Muscle of arm (tissue), 12 donors: Measurements from ENCODE around the gene MMS19. TPM values are rescaled to one million over a fixed set of nuclear protein-coding genes. Genes with fewer than 3 reads are reported as not detected.
"Not testable (repeated sequence)": the region's sequence is repeated elsewhere in the genome, so short reads cannot be mapped to it uniquely, and the experiment has no call there.

Source experiments
- DNase-seq: peaks from one replicate; pipeline ENCODE4 v3.0.0-alpha.2; 2013
- polyA plus RNA-seq, 12 donors: library from polyadenylated mRNA; unstranded; fragments of 120-200 nt; gene quantifications; one replicate each; pipeline ENCODE4 v1.2.1, GENCODE V29; 2013; ENCODE audit not compliant: insufficient read length in 12 of 12

The MMS19 gene
- polyA plus RNA-seq, 12 donors = 41.0 to 81.2 (median 62.2) TPM; not detected in 1

- no peak for DNase-seq
These were observed 31.7 kb upstream of the MMS19 start for GRCh38 chr10:97529685-97530465.

- DNase-seq = not testable (repeated sequence)
These were observed 30.7 kb upstream of the MMS19 start for GRCh38 chr10:97528876-97529275.

- no peak for DNase-seq
These were observed 27.5 kb upstream of the MMS19 start for GRCh38 chr10:97525683-97526110.

DNA sequence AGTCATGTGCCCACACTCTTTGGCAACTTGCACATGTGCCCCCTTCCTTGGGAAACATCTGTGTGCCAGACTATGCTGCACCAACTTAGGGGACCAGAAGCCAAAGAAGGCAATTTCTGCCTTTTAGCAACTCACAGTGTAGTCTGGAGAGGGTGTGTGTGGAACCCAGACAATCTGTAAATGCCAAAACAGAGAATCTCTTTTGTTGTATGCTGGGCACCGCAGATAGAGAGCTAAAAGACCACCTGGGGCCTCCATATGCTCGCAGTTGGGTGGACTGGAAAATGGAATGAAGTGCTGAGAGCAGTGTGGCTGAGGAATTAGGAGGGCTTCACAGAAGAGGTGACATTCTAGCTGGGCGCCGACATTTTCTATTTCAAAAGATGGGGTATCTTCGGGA lies 26.9 kb upstream of the MMS19 start:
- no peak for DNase-seq

DNA sequence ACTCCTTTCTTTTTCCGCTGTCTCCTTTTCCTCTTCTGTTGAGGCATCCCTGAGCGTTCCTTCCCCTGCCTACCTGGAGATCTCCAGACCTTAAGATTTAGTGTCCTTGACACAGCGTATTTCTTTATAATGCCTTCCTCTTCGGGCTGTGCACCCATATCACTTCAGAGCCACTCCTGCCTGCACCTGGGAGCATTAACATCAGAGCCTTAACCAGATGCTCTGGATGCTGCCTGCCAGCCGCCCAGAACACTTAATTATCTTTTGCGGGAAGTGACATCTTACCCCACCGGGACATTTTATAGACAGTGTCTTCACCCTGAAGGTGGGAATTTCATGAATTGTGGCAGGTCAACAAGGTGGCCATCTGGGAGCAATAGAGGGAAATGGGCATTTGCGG lies 24.7 kb upstream of the MMS19 start:
- no peak for DNase-seq

DNA sequence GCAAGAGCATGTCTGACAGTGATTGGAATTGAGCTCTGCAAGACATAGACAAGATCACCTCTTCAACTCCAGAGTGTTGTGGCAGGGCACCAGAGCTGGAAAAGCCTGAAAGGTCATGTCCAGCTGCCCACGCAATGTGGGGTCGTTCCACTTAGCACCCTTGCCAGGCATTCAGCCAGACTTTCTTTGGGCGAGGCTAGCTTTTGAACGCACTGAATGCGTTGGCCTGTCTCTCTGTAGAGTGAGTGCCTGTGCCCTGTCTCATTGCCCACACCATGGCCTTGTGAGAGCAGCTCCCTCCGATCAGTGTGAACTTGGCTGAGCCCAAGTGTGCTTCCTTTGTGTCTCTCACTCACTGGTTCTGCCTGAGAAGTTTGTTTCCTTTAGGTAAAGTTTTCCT lies 23.8 kb upstream of the MMS19 start:
- DNase-seq = no peak

- DNase-seq = no peak
These were observed 22.9 kb upstream of the MMS19 start for GRCh38 chr10:97520978-97521761.

- no peak for DNase-seq
These were observed 22.3 kb upstream of the MMS19 start for GRCh38 chr10:97520520-97520919.

- DNase-seq = no peak
These were observed 21.1 kb upstream of the MMS19 start for GRCh38 chr10:97519342-97519741.

GRCh38 chr10:97518301-97519043 lies 20.2 kb upstream of the MMS19 start:
- DNase-seq = peak; percentile 74

DNA sequence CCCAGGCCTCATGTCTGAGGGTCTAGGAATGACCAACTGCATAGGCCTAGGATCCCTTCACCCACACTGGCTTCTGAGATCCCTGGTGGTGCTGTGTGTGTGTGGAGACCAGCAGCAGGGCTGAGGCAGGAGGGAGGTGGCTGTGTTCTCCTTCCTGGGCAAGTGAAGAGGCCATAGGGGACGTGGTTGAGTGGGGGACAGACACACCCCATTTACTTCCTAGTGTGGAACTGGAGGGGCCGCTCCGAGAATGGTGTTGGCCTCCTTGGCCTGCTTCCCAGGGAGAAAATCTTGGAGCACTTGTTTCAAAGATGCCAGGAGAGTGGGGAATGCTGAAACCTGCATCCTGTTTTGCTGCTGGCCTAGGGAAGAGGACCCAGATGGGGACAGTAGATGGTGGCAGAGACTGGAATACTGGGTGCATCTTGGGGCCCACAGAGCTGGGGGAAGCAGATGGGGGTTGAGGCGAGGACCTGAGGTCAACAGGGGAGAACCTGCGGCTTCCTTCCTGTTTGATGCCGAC lies 19.6 kb upstream of the MMS19 start:
- DNase-seq = no peak

DNA sequence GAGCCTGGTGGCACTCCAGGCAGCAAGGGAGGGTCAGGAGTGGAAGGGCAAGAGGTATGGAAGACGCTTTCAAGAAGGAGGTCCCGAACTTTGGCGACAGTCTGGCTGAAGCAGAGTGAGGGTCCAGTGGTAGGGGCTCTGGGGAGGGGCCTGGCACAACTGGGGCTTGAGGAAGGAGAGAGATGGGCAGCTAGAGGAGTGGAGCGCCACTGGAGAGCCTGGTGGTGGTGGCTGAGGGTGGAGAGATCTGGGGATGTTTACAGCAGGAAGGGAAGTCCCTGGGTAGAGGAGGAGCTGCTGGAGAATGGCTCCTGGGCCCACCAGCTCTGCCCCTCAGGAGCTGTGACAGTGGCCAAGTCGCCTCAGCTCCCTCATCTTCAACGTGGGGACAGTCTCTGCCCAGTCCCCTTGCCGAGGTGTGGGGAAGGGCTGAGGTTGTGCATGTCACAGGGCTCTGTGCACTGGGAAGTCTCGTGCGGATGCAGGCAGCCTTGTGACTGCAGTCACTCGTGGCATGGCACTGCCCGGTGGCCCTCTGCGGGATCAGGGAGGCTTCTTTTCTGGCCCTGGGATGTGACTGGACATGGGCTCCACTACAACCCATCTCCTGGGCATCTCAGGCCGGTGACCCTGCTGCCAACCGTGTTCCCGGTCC lies 19.0 kb upstream of the MMS19 start:
- no peak for DNase-seq

GRCh38 chr10:97515271-97515978 lies 17.2 kb upstream of the MMS19 start:
- no peak for DNase-seq

GRCh38 chr10:97514344-97514743 lies 16.1 kb upstream of the MMS19 start:
- DNase-seq = no peak

- DNase-seq = no peak
These were observed 14.8 kb upstream of the MMS19 start for GRCh38 chr10:97512993-97513392.

DNA sequence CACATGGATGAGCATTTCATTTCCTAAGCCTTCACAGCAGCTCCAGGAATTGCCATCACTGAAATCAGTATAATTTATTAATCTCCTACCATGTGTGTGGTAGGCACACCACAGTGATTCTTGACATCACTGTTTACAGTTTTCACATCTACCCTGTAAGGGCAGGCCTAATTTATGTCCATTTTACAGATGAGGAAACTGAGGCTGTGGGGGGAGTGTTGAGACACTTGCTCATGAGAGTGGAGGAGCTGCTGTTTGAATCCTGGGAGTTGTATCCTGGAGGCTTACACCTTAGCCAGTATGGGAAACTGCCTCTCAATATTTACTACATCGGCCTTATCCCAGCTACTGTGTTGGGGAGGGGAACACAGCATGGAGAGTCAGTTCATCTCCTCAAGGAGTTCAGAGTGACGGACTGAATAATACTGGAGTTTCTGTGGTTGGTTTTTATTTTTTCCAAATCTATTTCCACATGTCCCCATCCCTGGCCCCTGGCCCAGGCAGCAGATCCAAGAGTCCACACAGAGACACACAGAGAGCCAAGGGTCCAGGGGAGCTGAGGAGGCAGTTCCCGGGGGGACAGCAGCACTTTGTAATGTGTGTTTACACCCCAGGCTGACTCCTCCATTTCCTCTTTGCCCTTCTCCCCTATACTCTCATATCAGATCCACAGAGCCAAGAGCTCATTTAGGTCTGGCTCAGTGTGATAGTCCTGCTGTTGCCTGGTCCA lies 13.7 kb upstream of the MMS19 start:
- DNase-seq = no peak

- no peak for DNase-seq
These were observed 12.5 kb upstream of the MMS19 start for GRCh38 chr10:97510686-97511085.

DNA sequence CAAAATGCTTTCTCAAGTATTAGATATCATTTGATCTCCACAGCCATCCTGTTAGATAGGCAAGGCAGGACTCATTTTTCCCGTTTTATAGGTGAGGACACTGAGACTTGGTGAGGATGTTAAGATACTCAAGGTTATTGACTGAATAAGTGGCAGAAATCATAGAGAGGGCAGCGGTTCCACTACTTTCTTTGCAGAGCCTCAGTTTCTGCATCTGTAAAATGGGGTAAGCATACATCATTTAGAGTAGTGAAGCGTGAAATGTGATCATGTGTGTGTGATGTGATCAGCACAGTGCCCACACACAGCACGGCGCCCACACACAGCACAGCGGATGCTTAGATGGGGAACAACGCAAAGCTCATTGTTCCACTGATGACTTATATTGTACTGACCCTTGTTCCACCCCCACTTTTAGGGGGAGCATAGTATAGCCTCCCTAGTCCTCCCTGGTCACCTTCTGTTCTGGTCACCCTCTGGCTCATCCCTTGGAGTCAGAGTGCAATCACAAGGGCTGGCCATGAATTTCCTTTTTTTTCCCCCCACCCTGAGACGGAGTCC lies 11.0 kb upstream of the MMS19 start:
- no peak for DNase-seq

DNA sequence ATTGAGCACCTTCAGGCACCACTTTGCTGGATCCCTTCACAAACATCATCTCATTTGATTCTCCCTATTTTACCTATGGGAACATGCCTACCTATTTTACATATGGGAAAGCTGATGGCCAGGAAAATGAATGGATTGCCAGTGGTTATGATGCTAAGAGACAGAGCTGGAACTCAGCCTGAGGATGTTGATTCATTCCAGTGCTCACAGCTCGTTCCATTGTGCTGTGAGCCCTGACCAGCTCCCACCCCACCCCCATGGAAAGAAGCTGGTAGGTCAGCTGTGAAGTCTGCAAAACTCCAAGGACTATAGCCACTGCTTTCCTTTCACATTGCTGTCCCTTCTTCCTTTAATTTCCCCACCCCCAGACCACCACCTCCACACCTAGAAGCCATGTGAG lies 10.1 kb upstream of the MMS19 start:
- DNase-seq = no peak
